ENCODE data around the gene CIDEB. TPM values are rescaled to one million over a fixed set of nuclear protein-coding genes. Genes with fewer than 3 reads are reported as not detected.

CIDEB gene
- polyA plus RNA-seq, 3 donors: 36.4 to 126 (median 63.8) TPM

- intact Hi-C loops (cut with micrococcal nuclease): loop anchor here in 1 of 2 donors (2.0 kb wide), 1 partner anchor 99 kb away; no protein-coding TSS in a partner anchor
- peak overlapping the region; percentile 60 to 89 for H3K4me3 Mint-ChIP-seq
- peak overlapping the region in 2 of 7 donors; percentile 8 to 33 for H3K27ac Mint-ChIP-seq
- Histone ChIP-seq H3K79me2 (ENCODE audit: insufficient read depth, low read length) (peaks cover 21% of the 10 kb centered on the region), H3K4me3 (replicated peaks in 1 of 3; ENCODE audit: low read depth in 2 of 3, low read length in 3 of 3) (peak overlapping the region in 1 of 3 experiments; percentile 66), H3K9ac (ENCODE audit: insufficient read depth, low read length, poor library complexity, severe bottlenecking) (no peak overlapping the region), H3K27me3 (ENCODE audit: control insufficient read depth in 2 of 2, insufficient read depth in 2 of 2, low read length in 2 of 2) (peaks cover 9 to 27% of the 10 kb centered on the region in 2 donors), H3K9me3 (replicated peaks in 1 of 2; ENCODE audit: control insufficient read depth in 1 of 2, insufficient read depth in 1 of 2, low read length in 2 of 2) (peaks cover 0 to 2% of the 10 kb centered on the region in 2 donors), H4K20me1 (ENCODE audit: insufficient read depth, low read length) (peaks cover 52% of the 10 kb centered on the region), H3K4me1 (ENCODE audit: control insufficient read depth in 1 of 2, insufficient read depth in 2 of 2, low read length in 2 of 2) (peaks cover 81 to 95% of the 10 kb centered on the region in 2 donors), H2AFZ (ENCODE audit: insufficient read depth, low read depth, low read length, poor library complexity, severe bottlenecking) (no peak overlapping the region), H3K4me2 (replicated peaks; ENCODE audit: extremely low read depth, low read length, poor library complexity, severe bottlenecking) (peak overlapping the region; percentile 78), H3K36me3 (replicated peaks in 1 of 2; ENCODE audit: control insufficient read depth in 1 of 2, insufficient read depth in 2 of 2, low read length in 2 of 2) (peaks cover 19 to 26% of the 10 kb centered on the region in 2 donors), H3K27ac (ENCODE audit: low read depth in 1 of 2, low read length in 2 of 2) (no peak overlapping the region)
- peaks cover 0 to 9% (median 5%) of the 10 kb centered on the region in 7 donors for H3K9me3 Mint-ChIP-seq
- no peak for TF ChIP-seq CTCF (IDR thresholded peaks at IDR 0.05)
- H3K27me3 Mint-ChIP-seq (ENCODE audit: low read depth in 3 of 3): peaks cover 21 to 41% (median 34%) of the 10 kb centered on the region in 3 donors
- 47% methylated on average over 4 of the region's 12 CpGs for WGBS (ENCODE audit: insufficient coverage)
- peaks cover 84% of the 10 kb centered on the region for H3K4me1 Mint-ChIP-seq
- H3K36me3 Mint-ChIP-seq: peaks cover 39 to 43% of the 10 kb centered on the region in 2 donors
- no peak for DNase-seq
Observed at GRCh38 chr14:24335461-24336171, 27.8 kb upstream of the CIDEB start.

GRCh38 chr14:24334431-24335291 is 26.9 kb upstream of the CIDEB start, which contains the start of gene ADCY4:
ADCY4 (minus strand) TSS chr14:24335071; CDS start chr14:24334652, 419 bp downstream.
- peak within 1 kb of the TSS; percentile 14 for H2AFZ ChIP-seq (ENCODE audit: insufficient read depth, low read depth, low read length, poor library complexity, severe bottlenecking)
- no peak for TF ChIP-seq CTCF (IDR thresholded peaks at IDR 0.05)
- no peak within 1 kb of the TSS for H3K27ac ChIP-seq (ENCODE audit: low read depth in 1 of 2, low read length in 2 of 2)
- Mint-ChIP-seq H3K27me3 (ENCODE audit: low read depth in 3 of 3) (peaks cover 23 to 41% (median 36%) of the 10 kb centered on the region in 3 donors), H3K27ac (peak within 1 kb of the TSS in 4 of 7 donors; percentile 53 to 74 (median 54)), H3K9me3 (peaks cover 0 to 9% (median 5%) of the 10 kb centered on the region in 7 donors), H3K36me3 (peaks cover 43 to 50% of the 10 kb centered on the region in 2 donors), H3K4me3 (peak within 1 kb of the TSS; percentile 74 to 89), H3K4me1 (peaks cover 87% of the 10 kb centered on the region)
- peaks cover 19 to 26% of the 10 kb centered on the region in 2 donors for H3K36me3 ChIP-seq (replicated peaks in 1 of 2; ENCODE audit: control insufficient read depth in 1 of 2, insufficient read depth in 2 of 2, low read length in 2 of 2)
- intact Hi-C loops (cut with micrococcal nuclease): no loop called here
- peak in 2 of 3 donors; percentile 43 to 45 for DNase-seq
- peaks cover 20% of the 10 kb centered on the region for H3K79me2 ChIP-seq (ENCODE audit: insufficient read depth, low read length)
- peak within 1 kb of the TSS; percentile 6 to 66 (median 18) for H3K4me3 ChIP-seq (replicated peaks in 1 of 3; ENCODE audit: low read depth in 2 of 3, low read length in 3 of 3)
- H3K9ac ChIP-seq (ENCODE audit: insufficient read depth, low read length, poor library complexity, severe bottlenecking): peak within 1 kb of the TSS; percentile 15
- peaks cover 52% of the 10 kb centered on the region for H4K20me1 ChIP-seq (ENCODE audit: insufficient read depth, low read length)
- H3K4me2 ChIP-seq (replicated peaks; ENCODE audit: extremely low read depth, low read length, poor library complexity, severe bottlenecking): peak within 1 kb of the TSS; percentile 78
- peaks cover 9 to 27% of the 10 kb centered on the region in 2 donors for H3K27me3 ChIP-seq (ENCODE audit: control insufficient read depth in 2 of 2, insufficient read depth in 2 of 2, low read length in 2 of 2)
- peaks cover 86 to 97% of the 10 kb centered on the region in 2 donors for H3K4me1 ChIP-seq (ENCODE audit: control insufficient read depth in 1 of 2, insufficient read depth in 2 of 2, low read length in 2 of 2)
- WGBS (ENCODE audit: insufficient coverage): under 1% methylated on average over 43 of the region's 65 CpGs
- peaks cover 0 to 2% of the 10 kb centered on the region in 2 donors for H3K9me3 ChIP-seq (replicated peaks in 1 of 2; ENCODE audit: control insufficient read depth in 1 of 2, insufficient read depth in 1 of 2, low read length in 2 of 2)
